Muscle layer of colon (tissue), 2 donors: ENCODE data around the gene SLC12A4.

Experiments used
- H3K27ac ChIP-seq: one replicate; pipeline ENCODE4 v1.7.0; 2013; ENCODE audit warnings: low read depth, mild to moderate bottlenecking, low read length, moderate library complexity
- H3K27me3 ChIP-seq, 2 donors: one replicate each; pipeline ENCODE4 v1.7.0; 2013; ENCODE audit warnings: low read length in 2 of 2, mild to moderate bottlenecking in 2 of 2; ENCODE audit not compliant: insufficient read depth in 2 of 2, control insufficient read depth in 1 of 2
- H3K36me3 ChIP-seq: one replicate; pipeline ENCODE4 v1.7.0; 2013; ENCODE audit warnings: mild to moderate bottlenecking, low read length; ENCODE audit not compliant: insufficient read depth
- H3K4me1 ChIP-seq: one replicate; pipeline ENCODE4 v1.7.0; 2013; ENCODE audit warnings: mild to moderate bottlenecking, low read length; ENCODE audit not compliant: insufficient read depth
- H3K4me3 ChIP-seq, 2 donors: one replicate each; pipeline ENCODE4 v1.7.0; 2013; ENCODE audit warnings: low read length in 2 of 2, low read depth in 1 of 2, mild to moderate bottlenecking in 1 of 2, moderate library complexity in 1 of 2
- H3K9ac ChIP-seq: one replicate; pipeline ENCODE4 v1.7.0; 2013; ENCODE audit warnings: low read length
- H3K9me3 ChIP-seq: one replicate; pipeline ENCODE4 v1.7.0; 2013; ENCODE audit warnings: mild to moderate bottlenecking, low read length
- donor health status: abdominal sarcoma.
- donor health status: Adenocarcinoma of cecum.

SLC12A4 gene

GRCh38 chr16:67928147-67928546 lies 40.3 kb downstream of the SLC12A4 start:
- no peaks in the 10 kb centered on the region for H3K4me1 ChIP-seq

GRCh38 chr16:67927131-67927941 lies 41.1 kb downstream of the SLC12A4 start:
- Histone ChIP-seq H3K36me3 (peaks cover 30% of the 10 kb centered on the region), H3K27ac (no peak overlapping the region), H3K9ac (no peak overlapping the region)

More at GRCh38 chr16:67928147-67928546, 40.3 kb downstream of the SLC12A4 start:
- Histone ChIP-seq H3K36me3 (peaks cover 30% of the 10 kb centered on the region), H3K4me3 (no peak overlapping the region), H3K9ac (no peak overlapping the region), H3K9me3 (no peaks in the 10 kb centered on the region), H3K27me3 (no peaks in the 10 kb centered on the region), H3K27ac (no peak overlapping the region)

GRCh38 chr16:67926181-67926750 lies 42.2 kb downstream of the SLC12A4 start:
- peaks cover 30% of the 10 kb centered on the region for H3K36me3 ChIP-seq
- no peaks in the 10 kb centered on the region for H3K4me1 ChIP-seq
- no peak overlapping the region for H3K27ac ChIP-seq
- no peaks in the 10 kb centered on the region for H3K9me3 ChIP-seq
- H3K9ac ChIP-seq, result no peak overlapping the region
- H3K27me3 ChIP-seq, result no peaks in the 10 kb centered on the region
- no peak overlapping the region for H3K4me3 ChIP-seq

More at GRCh38 chr16:67927131-67927941, 41.1 kb downstream of the SLC12A4 start:
- H3K4me1 ChIP-seq, result no peaks in the 10 kb centered on the region
- H3K27me3 ChIP-seq, result no peaks in the 10 kb centered on the region
- no peaks in the 10 kb centered on the region for H3K9me3 ChIP-seq
- no peak overlapping the region for H3K4me3 ChIP-seq

- Histone ChIP-seq H3K36me3 (peaks cover 33% of the 10 kb centered on the region), H3K27me3 (no peaks in the 10 kb centered on the region), H3K4me3 (no peak overlapping the region), H3K4me1 (no peaks in the 10 kb centered on the region), H3K9ac (no peak overlapping the region), H3K27ac (no peak overlapping the region), H3K9me3 (no peaks in the 10 kb centered on the region)
These were observed 44.1 kb downstream of the SLC12A4 start for GRCh38 chr16:67924140-67924906.

- Histone ChIP-seq H3K9me3 (no peaks in the 10 kb centered on the region), H3K9ac (no peak overlapping the region), H3K4me1 (no peaks in the 10 kb centered on the region), H3K27ac (no peak overlapping the region), H3K27me3 (no peaks in the 10 kb centered on the region), H3K36me3 (peaks cover 26% of the 10 kb centered on the region), H3K4me3 (no peak overlapping the region)
These were observed 44.9 kb downstream of the SLC12A4 start for GRCh38 chr16:67923414-67924116.

- Histone ChIP-seq H3K9me3 (no peaks in the 10 kb centered on the region), H3K4me1 (peaks cover 7% of the 10 kb centered on the region), H3K36me3 (peaks cover 17% of the 10 kb centered on the region), H3K4me3 (no peak overlapping the region), H3K27me3 (no peaks in the 10 kb centered on the region), H3K27ac (no peak overlapping the region), H3K9ac (no peak overlapping the region)
These were observed 45.7 kb downstream of the SLC12A4 start for GRCh38 chr16:67922740-67923139.

- no peak overlapping the region for H3K27ac ChIP-seq
- H3K4me1 ChIP-seq, result peaks cover 12% of the 10 kb centered on the region
- no peak overlapping the region for H3K9ac ChIP-seq
- peaks cover 12% of the 10 kb centered on the region for H3K36me3 ChIP-seq
- no peaks in the 10 kb centered on the region for H3K9me3 ChIP-seq
- H3K27me3 ChIP-seq, result no peaks in the 10 kb centered on the region
- H3K4me3 ChIP-seq, result no peak overlapping the region
These were observed 46.2 kb downstream of the SLC12A4 start for GRCh38 chr16:67922221-67922620.

GRCh38 chr16:67919622-67920221 lies 48.7 kb downstream of the SLC12A4 start:
- H3K9ac ChIP-seq, result no peak overlapping the region
- no peak overlapping the region for H3K4me3 ChIP-seq
- peaks cover 25% of the 10 kb centered on the region for H3K36me3 ChIP-seq
- no peaks in the 10 kb centered on the region for H3K27me3 ChIP-seq
- H3K9me3 ChIP-seq, result no peaks in the 10 kb centered on the region
- H3K27ac ChIP-seq, result no peak overlapping the region
- H3K4me1 ChIP-seq, result peaks cover 31% of the 10 kb centered on the region

GRCh38 chr16:67917852-67918236 lies 50.6 kb downstream of the SLC12A4 start:
- H3K27me3 ChIP-seq, result no peaks in the 10 kb centered on the region
- no peak overlapping the region for H3K27ac ChIP-seq
- peaks cover 21% of the 10 kb centered on the region for H3K36me3 ChIP-seq
- peaks cover 31% of the 10 kb centered on the region for H3K4me1 ChIP-seq
- no peaks in the 10 kb centered on the region for H3K9me3 ChIP-seq
- H3K9ac ChIP-seq, result no peak overlapping the region
- H3K4me3 ChIP-seq, result no peak overlapping the region

- no peak overlapping the region for H3K4me3 ChIP-seq
- no peaks in the 10 kb centered on the region for H3K9me3 ChIP-seq
- peaks cover 21% of the 10 kb centered on the region for H3K36me3 ChIP-seq
- H3K27me3 ChIP-seq, result no peaks in the 10 kb centered on the region
- no peak overlapping the region for H3K27ac ChIP-seq
- peaks cover 31% of the 10 kb centered on the region for H3K4me1 ChIP-seq
- no peak overlapping the region for H3K9ac ChIP-seq
These were observed 51.1 kb downstream of the SLC12A4 start for GRCh38 chr16:67917140-67917851.
